ENCODE results near the gene DGKB. TPM values are rescaled to one million over a fixed set of nuclear protein-coding genes. Genes with fewer than 3 reads are reported as not detected.

DGKB gene
- total RNA-seq, 1 experiment from 2014 or later: 0.48 TPM

DNA sequence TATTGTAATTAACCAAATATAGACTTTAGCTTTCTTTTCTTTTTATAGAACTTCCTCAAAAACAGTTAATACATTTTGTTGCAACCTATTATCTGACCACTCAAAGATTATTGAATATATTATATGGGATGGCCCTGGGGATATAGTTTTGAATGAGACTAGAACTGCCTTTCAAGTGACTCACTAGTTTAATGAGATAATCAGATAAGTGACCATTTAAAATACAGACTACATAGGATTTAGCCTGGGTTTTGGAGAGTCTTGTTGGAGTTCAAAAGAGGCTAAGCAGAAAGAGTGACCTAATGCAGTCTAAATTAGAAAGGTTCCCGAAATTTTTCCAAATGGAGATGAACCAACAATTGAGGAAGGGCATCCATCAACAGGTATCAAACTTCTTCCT lies 607.9 kb downstream of the DGKB start:
- H3K9me2 ChIP-seq (ENCODE audit: insufficient read depth): no peaks in the 10 kb centered on the region
- POLR2A ChIA-PET (ENCODE audit: unreplicated experiment): no interaction called here
- intact Hi-C loops (cut with micrococcal nuclease; ENCODE audit: unreplicated experiment): no loop called here
- no peaks in the 10 kb centered on the region for H3K36me3 ChIP-seq (ENCODE audit: low read depth)
- H3K4me1 ChIP-seq (replicated peaks; ENCODE audit: insufficient read depth): no peaks in the 10 kb centered on the region
- H3K27me3 ChIP-seq (ENCODE audit: insufficient read depth, low read depth): no peaks in the 10 kb centered on the region
- CTCF ChIA-PET: no interaction called here
- H3K4me2 ChIP-seq: no peak overlapping the region
- TF ChIP-seq CTCF (conservative IDR thresholded peaks at IDR 0.05) (no peak), EZH2 (IDR thresholded peaks at IDR 0.05; ENCODE audit: low read depth) (no peak)
- no peaks in the 10 kb centered on the region for H3F3A ChIP-seq (ENCODE audit: insufficient read depth, low read depth)
- H3K4me3 ChIP-seq: no peak overlapping the region
- H4K20me1 ChIP-seq (ENCODE audit: insufficient read depth): no peaks in the 10 kb centered on the region
- no peak overlapping the region for H2AFZ ChIP-seq
- no peaks in the 10 kb centered on the region for H3K9me3 ChIP-seq (ENCODE audit: insufficient read depth, low read depth)
- no TSS peak for BruUV-seq (replicated peaks)
- no peak overlapping the region for H3K27ac ChIP-seq
- H3K79me2 ChIP-seq (ENCODE audit: low read depth): no peaks in the 10 kb centered on the region
- DNase-seq: no peak

- no peak overlapping the region for H3K4me3 ChIP-seq
- H3K36me3 ChIP-seq (ENCODE audit: low read depth): no peaks in the 10 kb centered on the region
- no peaks in the 10 kb centered on the region for H3K4me1 ChIP-seq (replicated peaks; ENCODE audit: insufficient read depth)
- H4K20me1 ChIP-seq (ENCODE audit: insufficient read depth): no peaks in the 10 kb centered on the region
- intact Hi-C loops (cut with micrococcal nuclease; ENCODE audit: unreplicated experiment): no loop called here
- no peaks in the 10 kb centered on the region for H3K79me2 ChIP-seq (ENCODE audit: low read depth)
- DNase-seq: no peak
- ChIA-PET POLR2A (ENCODE audit: unreplicated experiment) (no interaction called here), CTCF (no interaction called here)
- H3K9me3 ChIP-seq (ENCODE audit: insufficient read depth, low read depth): no peaks in the 10 kb centered on the region
- TF ChIP-seq CTCF (conservative IDR thresholded peaks at IDR 0.05) (no peak), EZH2 (IDR thresholded peaks at IDR 0.05; ENCODE audit: low read depth) (no peak)
- H2AFZ ChIP-seq: no peak overlapping the region
- H3K27me3 ChIP-seq (ENCODE audit: insufficient read depth, low read depth): no peaks in the 10 kb centered on the region
- no peak overlapping the region for H3K27ac ChIP-seq
- no TSS peak for BruUV-seq (replicated peaks)
- no peak overlapping the region for H3K4me2 ChIP-seq
- H3K9me2 ChIP-seq (ENCODE audit: insufficient read depth): no peaks in the 10 kb centered on the region
- no peaks in the 10 kb centered on the region for H3F3A ChIP-seq (ENCODE audit: insufficient read depth, low read depth)
These were observed 609.1 kb downstream of the DGKB start for GRCh38 chr7:14293434-14293833.

DNA sequence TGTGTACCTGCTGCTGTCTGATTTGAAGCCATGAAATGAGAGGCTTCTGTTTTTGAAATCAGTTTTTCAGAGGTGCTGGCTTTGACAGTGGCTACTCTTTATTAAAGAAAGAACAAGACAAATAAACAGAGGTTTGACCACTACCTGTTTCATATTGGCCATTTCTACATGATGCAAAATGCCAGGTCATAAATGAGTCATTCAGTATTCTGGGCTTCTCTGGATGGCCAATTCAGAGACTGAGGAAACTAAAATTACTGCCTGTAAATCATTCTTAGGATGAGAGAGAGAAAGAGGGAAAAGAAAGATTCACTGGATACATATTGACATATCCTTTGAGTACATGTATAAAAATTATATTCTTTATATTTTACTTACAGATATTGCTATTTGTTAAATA lies 609.8 kb downstream of the DGKB start:
- no peak for DNase-seq
- Histone ChIP-seq H3K36me3 (ENCODE audit: low read depth) (no peaks in the 10 kb centered on the region), H3F3A (ENCODE audit: insufficient read depth, low read depth) (no peaks in the 10 kb centered on the region), H3K4me1 (replicated peaks; ENCODE audit: insufficient read depth) (no peaks in the 10 kb centered on the region), H3K27me3 (ENCODE audit: insufficient read depth, low read depth) (no peaks in the 10 kb centered on the region), H2AFZ (no peak overlapping the region), H3K79me2 (ENCODE audit: low read depth) (no peaks in the 10 kb centered on the region), H3K27ac (no peak overlapping the region), H3K9me2 (ENCODE audit: insufficient read depth) (no peaks in the 10 kb centered on the region), H4K20me1 (ENCODE audit: insufficient read depth) (no peaks in the 10 kb centered on the region), H3K9me3 (ENCODE audit: insufficient read depth, low read depth) (no peaks in the 10 kb centered on the region), H3K4me2 (no peak overlapping the region), H3K4me3 (no peak overlapping the region)
- POLR2A ChIA-PET (ENCODE audit: unreplicated experiment): no interaction called here
- CTCF ChIA-PET: no interaction called here
- no peak for TF ChIP-seq EZH2 (IDR thresholded peaks at IDR 0.05; ENCODE audit: low read depth)
- no peak for TF ChIP-seq CTCF (conservative IDR thresholded peaks at IDR 0.05)
- intact Hi-C loops (cut with micrococcal nuclease; ENCODE audit: unreplicated experiment): no loop called here
- BruUV-seq (replicated peaks): no TSS peak

All from PC-9 (cell line).